HTERT RPE-1 (cell line): ENCODE results near the gene PIR.

ENCODE experiments used
- in situ Hi-C: fragments of 300-500 bp; cut with MboI; formaldehyde crosslinking; loops from 4 replicates; pipeline ENCODE4 v1.14.3; 2020; ENCODE audit warnings: low sequenced_read_pairs

PIR gene

DNA sequence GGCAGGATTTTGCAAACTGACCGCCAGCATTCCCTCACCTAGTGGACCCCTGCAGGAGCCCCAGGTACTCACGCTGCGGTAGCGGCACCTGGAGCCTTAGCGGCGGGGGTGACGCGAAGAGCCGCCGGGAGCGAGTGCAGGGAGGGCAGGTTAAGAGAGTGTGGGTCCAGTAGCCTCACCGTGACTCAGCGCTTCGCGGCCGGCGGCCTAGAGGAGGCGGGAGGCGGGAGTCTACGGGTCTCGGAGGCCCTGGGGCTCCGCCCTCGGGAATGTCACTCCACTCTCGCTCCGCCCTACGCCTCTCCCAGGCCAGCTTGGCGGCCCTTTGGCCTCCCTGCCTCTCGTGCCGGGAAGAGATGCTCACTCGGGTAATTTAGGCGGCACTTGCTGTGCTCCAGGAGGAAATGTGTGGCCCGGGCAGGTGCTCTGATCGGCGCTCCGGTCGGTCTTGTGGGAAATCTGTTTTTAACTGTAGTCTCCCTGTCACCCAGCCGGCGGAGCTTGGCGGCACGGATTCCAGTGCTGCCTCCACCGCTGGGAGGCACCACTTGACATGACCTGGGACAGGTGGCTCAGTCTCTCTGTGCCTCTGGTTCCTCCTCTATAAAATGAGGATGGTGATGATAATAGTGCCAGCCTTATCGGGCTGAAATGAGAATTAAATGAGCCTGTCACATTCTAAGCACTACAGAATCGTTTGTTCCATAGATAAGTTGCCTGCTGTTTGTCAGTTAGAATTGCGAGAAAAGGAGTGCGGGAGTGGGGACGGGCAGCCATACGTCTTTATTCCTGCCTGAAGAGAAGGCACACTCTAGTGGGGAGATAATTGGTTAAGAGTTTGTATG is at the start of gene PIR:
Gene PIR, minus strand, starts transcription at position 216 of the 845 bp plus-strand sequence. CDS start 2,076 bp downstream, outside the sequence.
- in situ Hi-C loops = no loop called here

DNA sequence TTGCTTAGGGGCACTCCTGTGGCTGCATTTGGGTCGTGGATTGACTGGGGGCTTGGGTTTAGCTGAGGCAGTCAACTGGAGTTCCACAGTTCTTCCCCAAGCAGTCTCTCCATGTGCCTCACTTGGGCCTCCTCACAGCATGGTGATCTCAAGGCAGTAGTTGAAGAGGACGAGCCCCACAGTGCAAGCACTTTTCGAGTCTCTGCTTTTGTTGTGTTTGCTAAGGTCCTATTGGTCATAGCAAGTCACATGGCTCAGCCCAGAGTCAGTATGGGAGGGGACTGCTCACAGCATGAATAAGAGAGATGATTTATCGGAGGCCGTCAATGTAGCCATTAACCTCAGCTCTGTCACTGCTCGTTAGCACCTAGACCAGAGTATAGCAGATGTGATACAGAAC is 37.2 kb upstream of the PIR start:
- in situ Hi-C loops = no loop called here

DNA sequence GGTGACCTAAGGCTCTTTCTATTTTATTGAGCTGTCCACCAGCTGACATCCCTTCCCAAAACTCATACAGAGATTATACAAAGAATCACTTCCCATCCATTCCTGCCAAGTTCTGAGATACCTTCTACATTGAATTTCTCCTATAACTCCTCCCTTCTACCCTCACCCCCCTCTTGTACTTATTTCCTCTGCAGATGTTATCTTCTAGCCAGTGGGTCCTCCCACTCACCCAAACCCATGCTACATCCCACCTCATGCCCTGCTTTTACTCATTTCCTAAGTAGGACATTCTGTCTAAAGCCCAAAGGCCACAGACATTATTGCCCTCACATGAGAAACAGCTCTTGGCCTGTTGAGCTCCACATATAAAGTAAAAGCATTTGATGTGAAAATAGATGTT is 36.0 kb upstream of the PIR start:
- in situ Hi-C loops = no loop called here

GRCh38 chrX:15525664-15526416 is 32.7 kb upstream of the PIR start:
- in situ Hi-C loops = no loop called here

DNA sequence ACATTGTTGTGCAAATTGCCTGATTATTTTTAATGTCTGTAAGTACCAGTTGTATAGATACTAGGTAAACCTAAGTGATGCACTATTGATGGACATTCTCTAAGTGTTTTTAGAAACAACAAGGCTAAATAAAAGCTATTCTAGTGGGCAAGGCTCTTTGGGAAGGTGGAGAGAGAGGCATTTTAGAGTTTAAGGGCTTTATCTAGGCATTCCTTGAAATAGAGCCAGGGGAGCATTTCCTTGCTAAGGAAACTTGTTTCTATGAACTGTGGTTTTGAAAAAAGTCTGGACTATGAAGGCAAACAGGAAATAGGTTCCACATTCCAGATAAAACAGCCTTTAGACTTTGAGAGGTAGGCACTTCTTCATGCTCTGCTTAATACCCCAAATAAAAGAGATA is 31.3 kb upstream of the PIR start:
- in situ Hi-C loops = no loop called here

DNA sequence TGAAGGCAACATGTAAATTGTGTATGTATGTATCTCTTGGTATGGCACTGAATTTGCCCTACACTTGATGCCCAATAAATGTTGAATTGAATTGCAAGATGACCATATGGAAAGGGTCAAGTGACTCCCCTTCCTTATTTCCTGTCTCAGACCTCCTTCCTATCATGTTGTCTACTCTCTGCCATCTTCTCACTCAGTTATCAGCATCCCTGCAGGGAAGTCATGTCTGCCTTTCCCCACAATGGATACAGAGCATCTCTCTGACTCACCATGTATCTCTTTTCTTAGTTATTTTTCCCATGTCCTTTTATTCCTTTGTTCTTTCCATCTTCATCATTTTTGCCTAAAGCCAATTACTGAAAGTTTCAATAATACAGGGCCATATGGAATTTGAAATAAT is 30.0 kb upstream of the PIR start:
- in situ Hi-C loops = no loop called here

DNA sequence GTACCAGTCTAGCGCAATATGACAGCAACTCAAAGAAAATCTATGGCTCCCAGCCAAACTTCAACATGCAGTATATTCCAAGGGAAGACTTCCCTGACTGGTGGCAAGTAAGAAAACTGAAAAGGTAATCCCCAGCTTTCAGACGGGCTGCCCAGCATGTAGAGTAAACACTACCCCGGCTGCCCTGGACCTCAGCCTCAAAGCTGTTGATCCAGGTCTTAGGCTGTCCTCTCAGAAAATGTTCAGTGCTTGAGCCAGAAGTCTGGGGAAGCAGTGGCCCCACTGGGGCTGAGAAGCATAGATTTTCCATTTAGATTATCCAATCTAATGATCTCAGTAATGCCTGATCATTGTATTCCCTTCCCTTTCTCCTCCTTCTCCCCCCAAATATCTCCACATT is 29.3 kb upstream of the PIR start:
- in situ Hi-C loops = no loop called here

GRCh38 chrX:15515931-15516330 is 22.8 kb upstream of the PIR start:
- in situ Hi-C loops = no loop called here

DNA sequence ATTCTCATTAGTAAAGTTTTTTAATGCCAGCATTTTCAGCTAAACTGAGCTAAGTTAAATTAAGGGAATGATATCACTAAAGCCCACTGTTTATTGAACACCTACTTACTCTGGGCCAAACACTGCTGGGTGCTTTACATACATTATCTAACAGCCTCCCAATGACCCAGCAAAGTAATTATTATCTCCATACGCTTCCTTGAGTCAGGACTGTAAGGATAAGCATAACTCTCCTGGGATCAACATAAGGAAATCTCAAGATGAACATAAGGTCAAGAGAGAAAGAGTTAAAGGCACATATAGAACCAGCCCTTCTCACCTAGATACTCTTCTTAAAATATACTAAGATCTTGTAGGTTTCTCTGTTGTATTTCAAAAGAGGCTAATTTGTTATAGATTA is 21.1 kb upstream of the PIR start:
- in situ Hi-C loops = no loop called here

DNA sequence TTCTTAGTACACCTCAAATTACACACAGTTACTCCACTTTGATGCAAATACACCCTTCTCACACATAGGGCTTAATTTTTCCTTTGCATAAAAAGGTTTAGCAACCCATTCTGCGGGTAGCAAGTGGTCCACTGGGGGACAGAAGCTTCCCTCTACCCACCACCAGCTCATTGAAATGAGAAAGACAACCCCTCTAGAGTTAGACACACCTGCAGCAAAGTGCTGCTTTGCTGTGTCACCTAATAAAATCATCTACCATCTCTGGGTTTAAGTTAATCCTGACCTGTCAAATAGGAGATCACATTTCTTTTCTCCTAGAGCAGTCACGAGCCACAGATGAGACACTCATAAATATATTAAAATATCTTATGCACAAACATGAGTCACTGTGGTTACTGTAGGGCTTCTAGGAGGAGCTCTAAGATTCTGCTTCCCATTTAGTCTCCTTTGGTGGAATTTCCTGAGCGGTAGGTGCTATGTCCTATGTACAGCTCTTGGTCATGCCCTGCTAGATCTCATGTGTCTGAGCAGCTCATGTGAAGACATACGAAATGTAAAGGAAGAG is 19.4 kb upstream of the PIR start:
- in situ Hi-C loops = no loop called here

- in situ Hi-C loops = no loop called here
Measured at GRCh38 chrX:15511563-15511962, 18.4 kb upstream of the PIR start.

GRCh38 chrX:15509845-15510244 is 16.7 kb upstream of the PIR start:
- in situ Hi-C loops = no loop called here

GRCh38 chrX:15507005-15507404 is 13.9 kb upstream of the PIR start:
- in situ Hi-C loops = no loop called here

- in situ Hi-C loops = no loop called here
Measured at GRCh38 chrX:15505101-15505500, 12.0 kb upstream of the PIR start.

GRCh38 chrX:15504661-15505060 is 11.5 kb upstream of the PIR start:
- in situ Hi-C loops = no loop called here

DNA sequence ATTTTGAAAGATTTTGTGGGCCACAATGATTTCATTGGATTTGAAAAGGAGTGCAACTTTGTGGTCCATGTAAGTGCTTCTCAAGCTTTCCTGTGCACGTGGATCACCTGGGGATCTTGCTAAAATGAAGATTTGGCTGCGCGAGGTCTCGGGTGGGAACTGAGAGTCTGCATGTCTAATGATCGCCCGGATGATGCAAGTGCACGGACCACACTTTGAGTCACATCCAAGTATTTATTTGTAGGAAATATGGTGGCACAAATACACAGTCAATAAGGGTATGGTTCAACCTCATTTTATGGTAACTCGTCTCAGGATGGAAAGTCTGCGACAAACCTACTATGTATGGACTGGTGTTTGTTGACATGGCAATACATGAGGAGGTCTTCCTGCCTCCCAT is 8.4 kb upstream of the PIR start:
- in situ Hi-C loops = no loop called here

- in situ Hi-C loops = no loop called here
Measured at GRCh38 chrX:15500497-15500966, 7.4 kb upstream of the PIR start, which contains the start of gene BMX. Gene BMX (plus strand): TSS chrX:15500807. CDS start chrX:15508354, 7,547 bp downstream.

GRCh38 chrX:15499976-15500375 is 6.8 kb upstream of the PIR start:
- in situ Hi-C loops = no loop called here

DNA sequence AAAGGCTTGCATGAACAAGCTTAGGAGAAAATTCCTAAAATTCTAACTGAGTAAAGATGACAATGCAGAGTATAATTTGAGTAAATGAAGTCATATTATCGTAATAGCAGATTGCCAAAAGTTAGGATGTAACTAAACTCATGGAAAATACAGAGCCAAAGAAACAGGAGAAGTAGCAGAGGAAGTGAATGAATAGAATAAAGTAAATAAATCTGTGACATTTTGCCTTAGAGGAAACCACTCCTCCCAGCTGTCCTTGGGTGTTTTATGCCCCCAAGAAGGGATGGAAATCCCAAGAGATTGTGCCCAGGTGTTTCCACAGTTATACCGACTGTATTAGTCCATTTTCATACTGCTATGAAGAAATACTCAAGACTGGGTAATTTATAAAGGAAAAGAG is 5.6 kb upstream of the PIR start:
- in situ Hi-C loops = no loop called here

DNA sequence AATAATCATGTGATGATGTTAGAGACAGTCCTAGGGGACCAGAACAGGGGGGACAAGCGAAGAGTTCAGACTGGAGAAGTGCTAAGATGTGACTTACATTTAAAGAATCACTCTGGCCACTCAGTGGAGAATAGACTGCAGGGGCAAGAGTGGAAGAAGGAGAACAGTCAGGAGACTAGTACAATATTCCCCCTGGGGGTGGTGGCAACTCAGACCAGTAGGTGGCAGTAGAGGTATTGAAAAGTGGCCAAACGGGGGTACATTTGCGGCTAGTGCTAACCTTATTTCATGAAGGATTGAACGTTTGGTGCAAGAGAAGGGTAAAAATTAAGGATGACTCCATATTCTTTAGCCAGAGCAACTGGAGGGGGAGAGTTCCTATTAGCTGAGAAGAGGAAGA is 4.7 kb upstream of the PIR start:
- in situ Hi-C loops = no loop called here

DNA sequence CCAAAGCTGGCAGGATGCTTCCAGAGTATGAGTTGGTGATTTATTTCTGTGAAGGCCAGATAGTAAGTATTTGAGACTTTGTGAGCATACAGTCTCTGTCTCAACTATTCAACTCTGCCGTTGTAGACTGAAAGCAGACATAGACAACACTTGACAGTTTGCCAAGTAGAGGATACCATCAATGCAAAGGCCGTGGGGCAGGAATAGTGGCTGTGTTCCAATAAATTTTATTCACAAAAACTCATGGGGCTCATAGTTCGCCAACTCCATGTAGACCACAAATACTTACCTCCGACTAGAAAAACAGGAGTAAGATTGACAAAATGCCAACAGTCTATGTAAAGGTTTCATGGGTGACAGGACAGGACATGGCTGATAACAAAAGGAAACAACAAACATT is 3.7 kb upstream of the PIR start:
- in situ Hi-C loops = no loop called here

DNA sequence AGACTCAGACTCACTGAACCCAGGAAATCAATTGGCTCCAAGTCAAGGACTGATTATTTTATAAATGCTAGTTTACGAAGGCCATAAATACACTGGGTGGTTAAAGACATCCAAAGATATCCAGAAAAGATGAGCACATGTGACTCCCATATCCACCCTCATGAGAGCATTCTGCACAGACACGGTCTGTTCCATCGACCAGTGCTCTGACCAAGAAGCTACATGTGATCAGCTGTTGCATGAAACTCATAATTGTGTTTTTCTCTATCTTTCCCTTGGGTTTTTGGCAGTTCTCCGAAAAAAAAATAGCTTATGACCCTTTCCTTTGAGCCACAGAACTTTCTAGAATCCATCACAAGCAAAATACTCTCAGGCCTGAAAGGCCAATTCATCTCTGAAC is 2.7 kb upstream of the PIR start:
- in situ Hi-C loops = no loop called here
